HepG2 (cell line): ENCODE measurements around the gene SLC1A5. TPM values are rescaled to one million over a fixed set of nuclear protein-coding genes. Genes with fewer than 3 reads are reported as not detected.

ENCODE experiments used
- HMG20A ChIP-seq: IDR thresholded peaks from 2 replicates; pipeline ENCODE4 v1.6.1; 2016; ENCODE audit warnings: borderline replicate concordance
- HOXA3 ChIP-seq: sonication (generic); formaldehyde crosslinking; IDR thresholded peaks from 2 replicates; pipeline ENCODE4 v1.5.0; 2020; ENCODE audit warnings: missing genetic modification reagents
- IKZF4 ChIP-seq: sonication (generic); formaldehyde crosslinking; IDR thresholded peaks from 2 replicates; pipeline ENCODE4 v1.5.1; 2020; ENCODE audit warnings: borderline replicate concordance, mild to moderate bottlenecking, low read depth, missing genetic modification reagents; ENCODE audit errors: not compliant biosample characterization
- NR3C1 ChIP-seq: sonication (generic); formaldehyde crosslinking; IDR thresholded peaks from 2 replicates; pipeline ENCODE4 v1.4.0; 2020; ENCODE audit warnings: missing genetic modification reagents
- RNF2 ChIP-seq: fragments of 450-650 bp; conservative IDR thresholded peaks from 2 replicates; pipeline ENCODE4 v1.6.1; 2016; ENCODE audit warnings: low read depth
- ZNF335 ChIP-seq: sonication (generic); formaldehyde crosslinking; IDR thresholded peaks from 2 replicates; pipeline ENCODE4 v1.4.0; 2020; ENCODE audit warnings: missing genetic modification reagents
- ZNF367 ChIP-seq: sonication (generic); formaldehyde crosslinking; IDR thresholded peaks from 2 replicates; pipeline ENCODE4 v1.4.0; 2020; ENCODE audit warnings: missing genetic modification reagents, borderline replicate concordance
- ZNF383 ChIP-seq: sonication (generic); formaldehyde crosslinking; IDR thresholded peaks from 2 replicates; pipeline ENCODE4 v1.4.0; 2020; ENCODE audit warnings: missing genetic modification reagents, mild to moderate bottlenecking, borderline replicate concordance
- ZNF605 ChIP-seq: sonication (generic); formaldehyde crosslinking; IDR thresholded peaks from 2 replicates; pipeline ENCODE4 v1.8.0; 2022; ENCODE audit warnings: mild to moderate bottlenecking, missing genetic modification reagents
- ZNF761 ChIP-seq: sonication (generic); formaldehyde crosslinking; conservative IDR thresholded peaks from 2 replicates; pipeline ENCODE4 v1.4.0; 2020; ENCODE audit warnings: mild to moderate bottlenecking, missing genetic modification reagents
- ZZZ3 ChIP-seq: sonication (generic); formaldehyde crosslinking; IDR thresholded peaks from 2 replicates; pipeline ENCODE4 v1.4.0; 2020; ENCODE audit warnings: missing genetic modification reagents, mild to moderate bottlenecking, borderline replicate concordance
- polyA plus RNA-seq, 8 experiments: library from polyadenylated mRNA; depleted of rRNA in 3 of 8; stranded (reverse) in 7 of 8; unstranded in 1 of 8; fragments of >200 nt; fragmentation: Illumina TruSeq in 4 of 8; extraction: Trizol in 4 of 8; gene quantifications; 2 replicates each; pipeline versions ENCODE4 v1.2.1 to v1.2.3, GENCODE V29; 2011 to 2016; ENCODE audit warnings: low read depth in 4 of 8, missing spikeins in 1 of 8, mixed read lengths in 1 of 8; ENCODE audit not compliant: insufficient read depth in 1 of 8
- total RNA-seq, 5 experiments: library from RNA; depleted of rRNA; stranded (reverse); fragments of >200 nt; fragmentation: Illumina TruSeq; extraction: Trizol; gene quantifications; 2 replicates each; pipeline ENCODE4 v1.2.3, GENCODE V29; 2016; ENCODE audit warnings: low read depth in 1 of 5
- TF ChIP-seq, protein P1 (sequence below): sonication (generic); formaldehyde crosslinking; IDR thresholded peaks from 2 replicates; pipeline ENCODE4 v1.4.0; 2020; ENCODE audit warnings: missing genetic modification reagents, borderline replicate concordance
- TF ChIP-seq, protein P2 (sequence below): sonication (generic); formaldehyde crosslinking; IDR thresholded peaks from 2 replicates; pipeline ENCODE4 v1.5.1; 2020; ENCODE audit warnings: mild to moderate bottlenecking, moderate library complexity, missing genetic modification reagents
- TF ChIP-seq, protein P3 (sequence below), 2 experiments: sonication (generic) in 1 of 2; formaldehyde crosslinking in 1 of 2; IDR thresholded peaks; 2 replicates each; pipeline versions ENCODE4 v1.4.0 to v1.6.1; 2018 to 2020; ENCODE audit warnings: missing genetic modification reagents in 2 of 2, borderline replicate concordance in 1 of 2, low read depth in 1 of 2, mild to moderate bottlenecking in 1 of 2, missing biosample characterization in 1 of 2
- TF ChIP-seq, protein P4 (sequence below): sonication (generic); formaldehyde crosslinking; IDR thresholded peaks from 2 replicates; pipeline ENCODE4 v1.9.0; 2022; ENCODE audit warnings: low read depth, missing genetic modification reagents
- TF ChIP-seq, protein P5 (sequence below): sonication (generic); formaldehyde crosslinking; IDR thresholded peaks from 2 replicates; pipeline ENCODE4 v1.4.0; 2020; ENCODE audit warnings: mild to moderate bottlenecking, missing genetic modification reagents

SLC1A5 gene
- total and polyA plus RNA-seq, 2 of the 13 experiments (the other 11 are each of a cell fraction or from before 2014, with no cell fraction given) = 120 to 159 TPM

DNA sequence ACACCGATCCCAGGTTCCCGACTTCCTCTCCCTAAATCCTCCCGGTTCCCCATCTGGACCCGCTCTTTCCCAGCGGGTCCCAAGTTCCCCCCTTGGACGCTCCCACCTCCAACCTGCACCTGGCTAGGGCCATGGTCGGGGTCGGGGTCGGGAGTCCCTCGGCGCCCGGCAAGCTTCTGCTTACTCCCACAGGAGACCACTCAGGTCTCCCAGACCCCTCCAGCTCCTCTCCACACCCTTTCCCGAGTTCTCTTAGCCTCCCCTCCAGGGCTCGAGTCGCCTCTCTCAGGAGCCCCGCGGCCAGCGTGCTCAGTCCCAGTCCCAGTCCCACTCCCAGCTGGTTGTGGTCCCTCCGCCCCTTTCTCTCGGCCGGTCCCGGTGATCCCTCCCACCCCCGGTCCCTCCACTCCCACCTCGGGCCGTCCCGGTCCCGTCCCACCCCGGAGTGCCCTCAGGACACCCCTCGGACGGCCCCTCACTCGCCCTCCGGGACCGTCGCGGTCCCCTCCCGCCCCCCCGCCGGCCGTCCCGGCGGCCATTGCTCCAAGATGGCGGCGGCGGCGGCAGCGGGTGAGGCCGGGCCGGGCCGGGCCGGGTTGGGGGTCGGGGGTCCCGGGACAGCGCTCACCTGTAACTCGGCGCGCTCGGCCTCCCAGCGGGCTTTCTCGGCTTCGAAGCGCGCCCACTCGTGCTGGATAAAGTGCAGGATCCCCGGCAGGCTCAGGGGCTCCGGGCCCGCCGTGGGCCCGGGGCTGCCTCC, 42.7 kb downstream of the SLC1A5 start, which contains the start of gene FKRP (continued):
- TF ChIP-seq, protein P1, sequence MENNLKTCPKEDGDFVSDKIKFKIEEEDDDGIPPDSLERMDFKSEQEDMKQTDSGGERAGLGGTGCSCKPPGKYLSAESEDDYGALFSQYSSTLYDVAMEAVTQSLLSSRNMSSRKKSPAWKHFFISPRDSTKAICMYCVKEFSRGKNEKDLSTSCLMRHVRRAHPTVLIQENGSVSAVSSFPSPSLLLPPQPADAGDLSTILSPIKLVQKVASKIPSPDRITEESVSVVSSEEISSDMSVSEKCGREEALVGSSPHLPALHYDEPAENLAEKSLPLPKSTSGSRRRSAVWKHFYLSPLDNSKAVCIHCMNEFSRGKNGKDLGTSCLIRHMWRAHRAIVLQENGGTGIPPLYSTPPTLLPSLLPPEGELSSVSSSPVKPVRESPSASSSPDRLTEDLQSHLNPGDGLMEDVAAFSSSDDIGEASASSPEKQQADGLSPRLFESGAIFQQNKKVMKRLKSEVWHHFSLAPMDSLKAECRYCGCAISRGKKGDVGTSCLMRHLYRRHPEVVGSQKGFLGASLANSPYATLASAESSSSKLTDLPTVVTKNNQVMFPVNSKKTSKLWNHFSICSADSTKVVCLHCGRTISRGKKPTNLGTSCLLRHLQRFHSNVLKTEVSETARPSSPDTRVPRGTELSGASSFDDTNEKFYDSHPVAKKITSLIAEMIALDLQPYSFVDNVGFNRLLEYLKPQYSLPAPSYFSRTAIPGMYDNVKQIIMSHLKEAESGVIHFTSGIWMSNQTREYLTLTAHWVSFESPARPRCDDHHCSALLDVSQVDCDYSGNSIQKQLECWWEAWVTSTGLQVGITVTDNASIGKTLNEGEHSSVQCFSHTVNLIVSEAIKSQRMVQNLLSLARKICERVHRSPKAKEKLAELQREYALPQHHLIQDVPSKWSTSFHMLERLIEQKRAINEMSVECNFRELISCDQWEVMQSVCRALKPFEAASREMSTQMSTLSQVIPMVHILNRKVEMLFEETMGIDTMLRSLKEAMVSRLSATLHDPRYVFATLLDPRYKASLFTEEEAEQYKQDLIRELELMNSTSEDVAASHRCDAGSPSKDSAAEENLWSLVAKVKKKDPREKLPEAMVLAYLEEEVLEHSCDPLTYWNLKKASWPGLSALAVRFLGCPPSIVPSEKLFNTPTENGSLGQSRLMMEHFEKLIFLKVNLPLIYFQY = 0 out of 2 replicates have a peak, but pooled peaks have one; percentile 8
- TF ChIP-seq, protein P2, sequence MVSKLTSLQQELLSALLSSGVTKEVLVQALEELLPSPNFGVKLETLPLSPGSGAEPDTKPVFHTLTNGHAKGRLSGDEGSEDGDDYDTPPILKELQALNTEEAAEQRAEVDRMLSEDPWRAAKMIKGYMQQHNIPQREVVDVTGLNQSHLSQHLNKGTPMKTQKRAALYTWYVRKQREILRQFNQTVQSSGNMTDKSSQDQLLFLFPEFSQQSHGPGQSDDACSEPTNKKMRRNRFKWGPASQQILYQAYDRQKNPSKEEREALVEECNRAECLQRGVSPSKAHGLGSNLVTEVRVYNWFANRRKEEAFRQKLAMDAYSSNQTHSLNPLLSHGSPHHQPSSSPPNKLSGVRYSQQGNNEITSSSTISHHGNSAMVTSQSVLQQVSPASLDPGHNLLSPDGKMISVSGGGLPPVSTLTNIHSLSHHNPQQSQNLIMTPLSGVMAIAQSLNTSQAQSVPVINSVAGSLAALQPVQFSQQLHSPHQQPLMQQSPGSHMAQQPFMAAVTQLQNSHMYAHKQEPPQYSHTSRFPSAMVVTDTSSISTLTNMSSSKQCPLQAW (CRISPR knock-in tag) = 0 out of 2 replicates have a peak, but pooled peaks have one; percentile 35
- TF ChIP-seq HMG20A = no peak
- TF ChIP-seq ZNF605 (CRISPR knock-in tag) = peak; percentile 70; the same call in 1 of the 2 replicates
- TF ChIP-seq ZNF335 = no peak
- TF ChIP-seq ZNF761 (CRISPR knock-in tag) = 0 out of 2 replicates have a peak, but pooled peaks have one; percentile 66
- TF ChIP-seq, protein P3, sequence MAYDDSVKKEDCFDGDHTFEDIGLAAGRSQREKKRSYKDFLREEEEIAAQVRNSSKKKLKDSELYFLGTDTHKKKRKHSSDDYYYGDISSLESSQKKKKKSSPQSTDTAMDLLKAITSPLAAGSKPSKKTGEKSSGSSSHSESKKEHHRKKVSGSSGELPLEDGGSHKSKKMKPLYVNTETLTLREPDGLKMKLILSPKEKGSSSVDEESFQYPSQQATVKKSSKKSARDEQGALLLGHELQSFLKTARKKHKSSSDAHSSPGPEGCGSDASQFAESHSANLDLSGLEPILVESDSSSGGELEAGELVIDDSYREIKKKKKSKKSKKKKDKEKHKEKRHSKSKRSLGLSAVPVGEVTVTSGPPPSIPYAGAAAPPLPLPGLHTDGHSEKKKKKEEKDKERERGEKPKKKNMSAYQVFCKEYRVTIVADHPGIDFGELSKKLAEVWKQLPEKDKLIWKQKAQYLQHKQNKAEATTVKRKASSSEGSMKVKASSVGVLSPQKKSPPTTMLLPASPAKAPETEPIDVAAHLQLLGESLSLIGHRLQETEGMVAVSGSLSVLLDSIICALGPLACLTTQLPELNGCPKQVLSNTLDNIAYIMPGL (CRISPR knock-in tag; IDR thresholded peaks at IDR 0.05; ENCODE audit: borderline replicate concordance in 1 of 2, low read depth in 1 of 2) = peak in 1 of 2 experiments; percentile 75; a peak in 1 of 4 replicates
- TF ChIP-seq, protein P4, sequence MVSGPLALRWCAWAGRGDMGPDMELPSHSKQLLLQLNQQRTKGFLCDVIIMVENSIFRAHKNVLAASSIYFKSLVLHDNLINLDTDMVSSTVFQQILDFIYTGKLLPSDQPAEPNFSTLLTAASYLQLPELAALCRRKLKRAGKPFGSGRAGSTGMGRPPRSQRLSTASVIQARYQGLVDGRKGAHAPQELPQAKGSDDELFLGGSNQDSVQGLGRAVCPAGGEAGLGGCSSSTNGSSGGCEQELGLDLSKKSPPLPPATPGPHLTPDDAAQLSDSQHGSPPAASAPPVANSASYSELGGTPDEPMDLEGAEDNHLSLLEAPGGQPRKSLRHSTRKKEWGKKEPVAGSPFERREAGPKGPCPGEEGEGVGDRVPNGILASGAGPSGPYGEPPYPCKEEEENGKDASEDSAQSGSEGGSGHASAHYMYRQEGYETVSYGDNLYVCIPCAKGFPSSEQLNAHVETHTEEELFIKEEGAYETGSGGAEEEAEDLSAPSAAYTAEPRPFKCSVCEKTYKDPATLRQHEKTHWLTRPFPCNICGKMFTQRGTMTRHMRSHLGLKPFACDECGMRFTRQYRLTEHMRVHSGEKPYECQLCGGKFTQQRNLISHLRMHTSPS (CRISPR knock-in tag) = no peak
- TF ChIP-seq HOXA3 = peak; percentile 65
- no peak for TF ChIP-seq ZNF367 (CRISPR knock-in tag)
- TF ChIP-seq RNF2 = no peak
- TF ChIP-seq, protein P5, sequence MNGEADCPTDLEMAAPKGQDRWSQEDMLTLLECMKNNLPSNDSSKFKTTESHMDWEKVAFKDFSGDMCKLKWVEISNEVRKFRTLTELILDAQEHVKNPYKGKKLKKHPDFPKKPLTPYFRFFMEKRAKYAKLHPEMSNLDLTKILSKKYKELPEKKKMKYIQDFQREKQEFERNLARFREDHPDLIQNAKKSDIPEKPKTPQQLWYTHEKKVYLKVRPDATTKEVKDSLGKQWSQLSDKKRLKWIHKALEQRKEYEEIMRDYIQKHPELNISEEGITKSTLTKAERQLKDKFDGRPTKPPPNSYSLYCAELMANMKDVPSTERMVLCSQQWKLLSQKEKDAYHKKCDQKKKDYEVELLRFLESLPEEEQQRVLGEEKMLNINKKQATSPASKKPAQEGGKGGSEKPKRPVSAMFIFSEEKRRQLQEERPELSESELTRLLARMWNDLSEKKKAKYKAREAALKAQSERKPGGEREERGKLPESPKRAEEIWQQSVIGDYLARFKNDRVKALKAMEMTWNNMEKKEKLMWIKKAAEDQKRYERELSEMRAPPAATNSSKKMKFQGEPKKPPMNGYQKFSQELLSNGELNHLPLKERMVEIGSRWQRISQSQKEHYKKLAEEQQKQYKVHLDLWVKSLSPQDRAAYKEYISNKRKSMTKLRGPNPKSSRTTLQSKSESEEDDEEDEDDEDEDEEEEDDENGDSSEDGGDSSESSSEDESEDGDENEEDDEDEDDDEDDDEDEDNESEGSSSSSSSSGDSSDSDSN (CRISPR knock-in tag) = peak; percentile 35; the same call in 1 of the 2 replicates
- TF ChIP-seq NR3C1 = no peak
- TF ChIP-seq IKZF4 (CRISPR knock-in tag) = no peak
- TF ChIP-seq ZNF383 = no peak
- no peak for TF ChIP-seq ZZZ3 (CRISPR knock-in tag)
